Left lung (tissue), 10 donors: ENCODE results near the gene FZR1. TPM values are rescaled to one million over a fixed set of nuclear protein-coding genes. Genes with fewer than 3 reads are reported as not detected.

Source experiments
- ATAC-seq: fragments of 200-7000 bp; cut with Tn5 transposase; one replicate; pipeline ENCODE4 v1.9.1; 2020; ENCODE audit warnings: moderate library complexity
- DNase-seq, 4 donors: peaks; one replicate each; pipeline ENCODE4 v3.0.0-alpha.2; 2013 to 2020
- H3K27ac ChIP-seq, 2 donors: fragments of 200-600 bp; sonication (generic) in 1 of 2; one replicate each; pipeline versions ENCODE4 v1.5.0 to v1.8.0; 2020 to 2021
- H3K27me3 ChIP-seq, 2 donors: fragments of 200-600 bp; sonication (generic) in 1 of 2; one replicate each; pipeline versions ENCODE4 v1.5.0 to v1.8.0; 2020 to 2021
- H3K36me3 ChIP-seq, 2 donors: fragments of 200-600 bp; sonication (generic) in 1 of 2; one replicate each; pipeline versions ENCODE4 v1.5.0 to v1.8.0; 2020 to 2021
- H3K4me1 ChIP-seq, 2 donors: fragments of 200-600 bp; one replicate each; pipeline ENCODE4 v1.8.0; 2021
- H3K4me3 ChIP-seq, 2 donors: fragments of 200-600 bp; sonication (generic) in 1 of 2; one replicate each; pipeline versions ENCODE4 v1.5.0 to v1.8.0; 2020 to 2021; ENCODE audit warnings: mild to moderate bottlenecking in 1 of 2
- H3K9me3 ChIP-seq, 2 donors: fragments of 200-600 bp; sonication (generic) in 1 of 2; one replicate each; pipeline versions ENCODE4 v1.5.0 to v1.8.0; 2020 to 2021
- CTCF ChIP-seq, 2 donors: fragments of 200-600 bp; sonication (generic) in 1 of 2; IDR thresholded peaks; one replicate each; pipeline versions ENCODE4 v1.5.0 to v1.8.0; 2021; ENCODE audit warnings: antibody characterized with exemption in 2 of 2
- intact Hi-C, 2 donors: fragments of 100-400 bp; cut with DNase I; formaldehyde crosslinking; loops; one replicate each; pipeline versions ENCODE4 v1.11.2 to v1.14.2; 2022
- polyA plus RNA-seq, 6 donors: library from polyadenylated mRNA; unstranded; fragments of 120-200 nt; gene quantifications; one replicate each; pipeline ENCODE4 v1.2.1, GENCODE V29; 2013; ENCODE audit not compliant: insufficient read length in 6 of 6
- total RNA-seq, 2 donors: library from RNA; stranded (reverse); fragmentation: NEBNext Ultra II Directional; extraction: Animal tissue kit (Norgen Biotek cat#: 25700); gene quantifications; one replicate each; pipeline ENCODE4 v1.2.1, GENCODE V29; 2021
- donor health status: DM: no; HTN: yes; CAD: no.
- donor health status: DM: no; HTN: no; CAD: no.

The FZR1 gene
- total and polyA plus RNA-seq, 8 donors, result 33.4 to 56.6 (median 47.3) TPM

- TF ChIP-seq CTCF (IDR thresholded peaks at IDR 0.05), result no peak
- intact Hi-C loops, result no loop called here
- Histone ChIP-seq H3K4me3 (no peak overlapping the region), H3K27me3 (no peaks in the 10 kb centered on the region), H3K9me3 (no peaks in the 10 kb centered on the region), H3K27ac (no peak overlapping the region), H3K4me1 (no peaks in the 10 kb centered on the region), H3K36me3 (peaks cover 0 to 67% of the 10 kb centered on the region in 2 donors)
- ATAC-seq (no peak), DNase-seq (no peak)
Observed at GRCh38 chr19:3537101-3537437, 31.0 kb downstream of the FZR1 start.

GRCh38 chr19:3537438-3538240 lies 31.5 kb downstream of the FZR1 start:
- intact Hi-C loops, result no loop called here
- Histone ChIP-seq H3K27ac (peak overlapping the region in 1 of 2 donors; percentile 18), H3K4me1 (no peaks in the 10 kb centered on the region), H3K36me3 (peaks cover 0 to 67% of the 10 kb centered on the region in 2 donors), H3K9me3 (no peaks in the 10 kb centered on the region), H3K27me3 (no peaks in the 10 kb centered on the region), H3K4me3 (no peak overlapping the region)
- DNase-seq (no peak), ATAC-seq (peak; percentile 3)
- TF ChIP-seq CTCF (IDR thresholded peaks at IDR 0.05), result no peak

GRCh38 chr19:3538258-3538929 lies 32.3 kb downstream of the FZR1 start:
- H3K4me3 ChIP-seq, result no peak overlapping the region
- H3K27ac ChIP-seq, result no peak overlapping the region
- no peak for TF ChIP-seq CTCF (IDR thresholded peaks at IDR 0.05)
- H3K36me3 ChIP-seq, result peaks cover 0 to 67% of the 10 kb centered on the region in 2 donors
- no peaks in the 10 kb centered on the region for H3K27me3 ChIP-seq
- no peaks in the 10 kb centered on the region for H3K4me1 ChIP-seq
- ATAC-seq (no peak), DNase-seq (no peak)
- intact Hi-C loops, result no loop called here
- no peaks in the 10 kb centered on the region for H3K9me3 ChIP-seq

- no peak for TF ChIP-seq CTCF (IDR thresholded peaks at IDR 0.05)
- no peaks in the 10 kb centered on the region for H3K9me3 ChIP-seq
- ATAC-seq, result no peak
Observed at GRCh38 chr19:3538965-3539755, 33.0 kb downstream of the FZR1 start, which contains the start of gene TEKTIP1. Gene TEKTIP1 (plus strand): TSS chr19:3539174. CDS start chr19:3539178, 4 bp downstream.

More at GRCh38 chr19:3538965-3539755, 33.0 kb downstream of the FZR1 start, which contains the start of gene TEKTIP1:
- H3K36me3 ChIP-seq, result peaks cover 0 to 67% of the 10 kb centered on the region in 2 donors
- H3K4me3 ChIP-seq, result no peak within 1 kb of the TSS
- H3K27me3 ChIP-seq, result no peaks in the 10 kb centered on the region
- DNase-seq, result no peak
- H3K4me1 ChIP-seq, result no peaks in the 10 kb centered on the region
- intact Hi-C loops, result no loop called here
- H3K27ac ChIP-seq, result peak within 1 kb of the TSS in 1 of 2 donors; percentile 18
